AG09309 (cell line): Measurements from ENCODE around the gene LRRC7.

Source experiments
- DNase-seq: peaks from one replicate; pipeline ENCODE4 v3.0.0-alpha.2; 2010; ENCODE audit warnings: low read depth
- H3K4me3 ChIP-seq: 2 replicates; pipeline ENCODE4 v1.5.1; 2011; ENCODE audit warnings: mild to moderate bottlenecking, low read depth, low read length, moderate library complexity; ENCODE audit not compliant: control insufficient read depth
- CTCF ChIP-seq: IDR thresholded peaks from 2 replicates; pipeline ENCODE4 v1.5.1; 2011; ENCODE audit warnings: mild to moderate bottlenecking, low read depth, low read length, inconsistent platforms; ENCODE audit not compliant: insufficient read depth, control insufficient read depth; ENCODE audit errors: missing control alignments

The LRRC7 gene

GRCh38 chr1:70134148-70134547, 566.4 kb downstream of the LRRC7 start:
- DNase-seq = no peak
- H3K4me3 ChIP-seq = no peak overlapping the region

GRCh38 chr1:70140343-70140742, 572.6 kb downstream of the LRRC7 start:
- peak; percentile 49 for DNase-seq
- H3K4me3 ChIP-seq = no peak overlapping the region
- TF ChIP-seq CTCF = no peak

More at GRCh38 chr1:70134148-70134547, 566.4 kb downstream of the LRRC7 start:
- TF ChIP-seq CTCF = no peak

- H3K4me3 ChIP-seq = no peak overlapping the region
- peak; percentile 2 for TF ChIP-seq CTCF
- no peak for DNase-seq
Observed at GRCh38 chr1:70140894-70141293, 573.2 kb downstream of the LRRC7 start.

- TF ChIP-seq CTCF = peak; percentile 48
- no peak overlapping the region for H3K4me3 ChIP-seq
- DNase-seq = no peak
Observed at GRCh38 chr1:70142075-70142474, 574.4 kb downstream of the LRRC7 start.

GRCh38 chr1:70143048-70143659, 575.4 kb downstream of the LRRC7 start:
- no peak overlapping the region for H3K4me3 ChIP-seq
- DNase-seq = peak; percentile 28
- peak; percentile 59 for TF ChIP-seq CTCF

- no peak overlapping the region for H3K4me3 ChIP-seq
- TF ChIP-seq CTCF = no peak
- no peak for DNase-seq
Observed at GRCh38 chr1:70146488-70146887, 578.8 kb downstream of the LRRC7 start.
